ENCODE results near the gene PTPN6.

GRCh38 chr12:7005311-7005710 lies 54.2 kb downstream of the PTPN6 start:
- TF ChIP-seq POLR2A (IDR thresholded peaks at IDR 0.05) (no peak), CTCF (IDR thresholded peaks at IDR 0.05) (no peak), POLR2AphosphoS5 (IDR thresholded peaks at IDR 0.05) (no peak), EP300 (IDR thresholded peaks at IDR 0.05) (no peak)

All from suprapubic skin (tissue), 4 donors.